Subcutaneous adipose tissue (tissue), 4 donors: ENCODE measurements around the gene PCNX1. TPM values are rescaled to one million over a fixed set of nuclear protein-coding genes. Genes with fewer than 3 reads are reported as not detected.

Experiments used
- small RNA-seq: library from RNA; depleted of rRNA; stranded (forward); fragments of <200 nt; gene quantifications from one replicate; pipeline ENCODE3, GENCODE V24; 2016
- total RNA-seq, 4 donors: library from RNA; depleted of rRNA; stranded (reverse); fragments of >200 nt; gene quantifications; one replicate each; pipeline ENCODE4 v1.1.0, GENCODE V29; 2016
- TF ChIP-seq, protein P1 (sequence below): fragments of 450-650 bp; IDR thresholded peaks from one replicate; pipeline ENCODE4 v1.5.1; 2016; ENCODE audit warnings: low read depth, mild to moderate bottlenecking, control low read depth, antibody characterized with exemption, moderate library complexity

The PCNX1 gene
- total RNA-seq, 4 donors from 2014 or later, result 72.2 to 109 (median 80.2) TPM

DNA sequence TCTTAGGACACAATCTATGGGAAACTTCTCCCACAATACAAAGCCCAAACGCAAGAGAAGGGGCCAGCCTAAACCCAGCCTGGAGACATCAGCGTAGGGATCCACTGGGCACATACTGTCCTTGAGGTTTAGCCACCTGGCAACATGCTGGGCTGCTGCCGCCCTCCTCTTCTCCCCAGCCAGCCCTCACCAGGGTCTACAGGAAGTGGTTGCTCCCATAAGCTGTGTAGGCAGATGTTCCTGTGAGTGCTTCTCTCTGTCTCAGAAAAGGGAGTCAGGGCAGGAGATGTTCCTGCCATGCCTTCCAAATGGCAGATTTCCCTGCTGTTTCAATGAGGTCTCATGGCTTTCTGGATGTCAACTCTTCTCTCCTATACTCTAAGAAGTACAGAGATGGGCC lies 241.4 kb downstream of the PCNX1 start:
- TF ChIP-seq, protein P1, sequence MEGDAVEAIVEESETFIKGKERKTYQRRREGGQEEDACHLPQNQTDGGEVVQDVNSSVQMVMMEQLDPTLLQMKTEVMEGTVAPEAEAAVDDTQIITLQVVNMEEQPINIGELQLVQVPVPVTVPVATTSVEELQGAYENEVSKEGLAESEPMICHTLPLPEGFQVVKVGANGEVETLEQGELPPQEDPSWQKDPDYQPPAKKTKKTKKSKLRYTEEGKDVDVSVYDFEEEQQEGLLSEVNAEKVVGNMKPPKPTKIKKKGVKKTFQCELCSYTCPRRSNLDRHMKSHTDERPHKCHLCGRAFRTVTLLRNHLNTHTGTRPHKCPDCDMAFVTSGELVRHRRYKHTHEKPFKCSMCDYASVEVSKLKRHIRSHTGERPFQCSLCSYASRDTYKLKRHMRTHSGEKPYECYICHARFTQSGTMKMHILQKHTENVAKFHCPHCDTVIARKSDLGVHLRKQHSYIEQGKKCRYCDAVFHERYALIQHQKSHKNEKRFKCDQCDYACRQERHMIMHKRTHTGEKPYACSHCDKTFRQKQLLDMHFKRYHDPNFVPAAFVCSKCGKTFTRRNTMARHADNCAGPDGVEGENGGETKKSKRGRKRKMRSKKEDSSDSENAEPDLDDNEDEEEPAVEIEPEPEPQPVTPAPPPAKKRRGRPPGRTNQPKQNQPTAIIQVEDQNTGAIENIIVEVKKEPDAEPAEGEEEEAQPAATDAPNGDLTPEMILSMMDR, result no peak

DNA sequence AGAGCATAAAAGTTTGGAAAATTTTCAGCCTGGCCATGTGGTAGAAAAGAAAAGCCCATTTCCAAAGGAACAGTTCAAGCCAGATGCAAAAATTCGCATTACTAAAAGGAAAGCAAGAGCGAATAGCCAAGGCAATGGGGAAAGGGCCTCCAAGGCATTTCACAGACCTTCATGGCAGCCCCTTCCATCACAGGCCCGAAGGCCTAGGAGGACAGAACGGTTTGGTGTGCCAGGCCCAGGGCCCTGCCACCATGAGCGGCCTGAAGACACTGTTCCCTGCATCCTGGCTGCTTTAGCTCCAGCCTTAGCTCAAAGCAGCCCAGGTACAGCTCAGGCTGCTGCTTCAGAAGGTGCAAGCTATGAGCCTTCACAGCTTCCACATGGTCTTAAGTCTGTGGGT lies 243.5 kb downstream of the PCNX1 start:
- TF ChIP-seq, protein P1, result no peak

DNA sequence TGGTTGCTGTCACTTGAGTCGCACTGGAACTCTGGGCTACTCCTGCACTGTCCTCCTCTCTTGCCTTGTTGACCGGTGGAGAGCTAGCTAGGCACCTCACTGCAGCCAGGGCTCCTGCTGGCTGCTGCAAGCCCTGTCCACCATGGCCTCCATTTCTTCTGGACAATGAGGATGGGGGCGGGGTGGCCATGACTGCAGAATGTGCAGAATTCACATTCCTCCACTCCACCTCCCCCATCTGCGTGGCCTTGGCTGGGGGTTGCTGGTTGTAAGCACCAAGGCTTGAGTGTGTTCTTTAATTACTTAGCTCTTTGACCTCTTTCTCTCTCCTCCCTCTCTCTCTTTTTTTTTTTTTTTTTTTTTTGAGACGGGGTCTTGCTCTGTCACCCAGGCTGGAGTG lies 248.5 kb downstream of the PCNX1 start:
- TF ChIP-seq, protein P1, result no peak

DNA sequence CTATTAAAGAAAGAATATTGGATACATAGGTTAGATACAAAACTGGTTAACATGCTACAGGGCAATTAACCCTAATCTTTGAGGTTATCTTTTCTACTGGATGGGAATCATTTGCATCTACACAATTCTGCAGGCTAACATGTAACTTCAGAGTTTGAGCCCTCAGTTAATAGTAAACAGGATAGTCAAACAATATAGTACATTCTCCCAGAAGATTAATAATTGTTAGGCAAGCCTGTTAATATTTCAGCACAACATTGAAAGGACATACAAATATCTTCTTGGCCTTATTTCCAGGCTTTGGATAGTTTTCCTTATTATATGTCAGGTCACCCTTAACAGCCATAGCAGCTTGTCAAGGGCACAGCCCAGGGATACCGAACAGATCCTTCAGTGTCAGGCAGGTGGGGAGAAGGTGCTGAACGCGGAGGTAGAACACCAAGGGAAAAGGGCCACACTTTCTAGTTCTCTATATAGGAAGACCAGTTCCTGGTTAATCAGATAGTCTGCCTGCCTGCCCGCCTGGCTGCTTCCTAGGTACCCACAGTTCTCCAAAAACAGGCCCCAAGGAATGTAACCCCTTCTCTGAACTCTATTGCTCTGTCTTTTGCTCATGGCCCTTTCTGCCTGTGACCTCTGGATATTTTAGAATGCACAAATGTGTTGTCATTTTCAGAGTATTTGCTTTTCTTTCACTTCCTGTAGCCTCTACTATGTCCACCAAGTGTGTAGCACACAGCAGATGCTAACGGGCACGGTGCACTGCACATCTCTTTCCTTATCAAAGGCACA lies 256.0 kb downstream of the PCNX1 start:
- TF ChIP-seq, protein P1, result no peak

DNA sequence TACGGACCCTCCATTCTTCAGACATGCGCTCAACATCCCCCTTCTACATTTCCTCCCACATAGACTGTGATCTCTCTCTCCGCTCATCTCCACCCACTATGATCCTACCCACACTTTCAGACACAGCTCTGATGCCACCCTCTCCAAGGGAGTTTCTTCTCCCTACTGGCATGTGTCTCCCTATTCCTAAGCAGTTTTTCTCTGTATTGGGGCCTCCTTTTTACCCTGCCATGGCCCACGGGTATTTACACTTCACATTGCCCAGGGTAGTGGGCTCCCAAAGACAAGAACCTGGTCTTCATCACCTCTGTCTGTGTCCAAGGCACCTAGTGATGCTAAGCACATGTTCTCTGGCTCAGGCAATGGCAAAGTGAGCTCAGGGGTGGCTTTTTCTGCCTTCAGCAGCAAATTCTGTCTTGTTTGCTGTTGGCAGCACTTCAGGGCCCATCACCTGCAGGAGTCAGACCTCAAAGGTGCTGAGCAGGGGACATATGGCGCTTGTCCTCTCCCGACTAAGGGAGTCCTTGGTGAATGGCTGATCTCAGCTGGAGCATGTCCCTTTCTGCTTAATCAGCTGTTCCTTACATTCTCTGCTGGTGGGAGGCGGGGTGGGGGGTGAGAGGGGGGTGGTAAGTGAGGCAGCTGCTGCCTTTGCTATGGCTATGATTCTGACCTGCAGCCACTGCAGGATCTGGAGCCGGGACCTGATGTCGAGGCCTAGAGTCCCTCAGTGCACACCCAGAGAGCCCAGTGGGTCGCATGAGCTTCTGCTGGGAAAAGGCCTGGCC lies 256.8 kb downstream of the PCNX1 start:
- TF ChIP-seq, protein P1, result no peak

Small RNA genes lying within 50 kb of the gene (small RNA-seq; reads per million reads assigned to genes)
- gene AC005230.1, result not detected
- not detected for gene GTF3AP2

Other genes starting within 250 kb of the PCNX1 start
- under 1 TPM in 3 of 4 donors, not detected in 1; under 0.01 to 0.38 (median 0.16) TPM for gene MAP3K9, start 97.9 kb upstream of the PCNX1 start, total RNA-seq